GM18873 (cell line): Measurements from ENCODE around the gene FOSL2.
A peak's percentile ranks its signal among the peaks of the same experiment; 100 is the strongest.

Experiments
- ATAC-seq: cut with Tn5 transposase; IDR thresholded peaks from one replicate; pipeline ENCODE4 v1.9.1; 2021; ENCODE audit warnings: mild to moderate bottlenecking, moderate library complexity, moderate number of reproducible peaks; ENCODE audit not compliant: unreplicated experiment, low FRiP score

The FOSL2 gene

GRCh38 chr2:28392297-28393113, at the start of gene FOSL2:
TSS of gene FOSL2 (plus strand) at chr2:28392858. CDS start at chr2:28393721, 863 bp downstream.
- peak; percentile 77 for ATAC-seq

DNA sequence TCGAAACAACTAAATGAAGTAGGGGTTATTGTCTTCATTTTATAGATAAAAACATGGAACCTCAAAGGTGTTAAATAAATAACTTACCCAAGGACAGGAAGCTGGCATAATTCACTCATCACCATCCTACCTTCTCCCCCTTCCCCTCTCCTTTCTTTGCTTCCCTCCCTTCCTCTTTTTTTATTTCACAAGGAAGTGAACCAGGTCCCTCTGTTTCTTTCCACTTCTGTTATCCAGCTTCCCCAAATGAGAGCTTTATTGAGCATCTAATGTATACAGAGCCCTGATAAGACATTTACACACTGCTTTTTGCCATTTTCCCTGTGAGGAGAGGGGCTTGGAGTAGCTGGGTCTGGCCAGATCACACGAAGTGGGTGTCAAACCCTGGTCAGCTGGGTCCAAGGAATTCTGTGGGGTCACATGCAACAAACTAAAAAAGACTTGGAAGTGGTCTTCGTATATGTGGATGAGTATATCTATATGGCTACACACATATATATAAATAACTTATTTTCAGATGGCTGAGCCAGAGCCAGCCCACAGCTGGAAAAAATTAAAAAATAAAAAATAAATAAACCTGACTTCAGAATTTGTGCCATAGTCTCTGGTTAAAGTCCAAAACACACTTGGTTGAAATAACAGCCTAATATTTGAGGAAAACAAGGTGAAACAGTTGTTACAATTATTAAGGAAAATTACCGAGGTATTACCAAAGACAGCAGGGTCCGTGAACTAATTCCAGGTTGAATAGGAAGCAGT, 49.3 kb upstream of the FOSL2 start:
- no peak for ATAC-seq

- no peak for ATAC-seq
These were observed 48.5 kb upstream of the FOSL2 start for GRCh38 chr2:28343971-28344715.

GRCh38 chr2:28344756-28345373, 47.8 kb upstream of the FOSL2 start:
- no peak for ATAC-seq

GRCh38 chr2:28345619-28346018, 47.0 kb upstream of the FOSL2 start:
- ATAC-seq, result no peak

DNA sequence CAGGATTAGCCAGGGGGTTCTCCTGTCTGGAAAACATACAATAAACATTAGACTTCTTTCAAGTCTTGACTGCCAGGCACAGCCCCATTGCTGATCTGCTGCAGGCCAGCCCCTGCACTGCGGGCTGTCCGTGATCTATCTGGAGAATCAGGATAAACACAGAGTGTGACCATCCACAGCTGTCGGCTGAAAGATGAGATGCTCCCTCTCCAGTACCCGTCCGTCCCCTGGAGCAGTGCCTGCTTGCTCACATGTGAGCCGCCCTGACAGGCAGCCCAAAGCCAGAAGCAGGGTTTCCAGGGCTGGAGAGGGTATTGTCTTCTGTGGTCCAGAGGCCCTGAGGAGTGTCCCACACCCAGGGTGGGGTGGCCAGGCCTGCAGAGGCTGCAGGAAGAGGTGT, 46.1 kb upstream of the FOSL2 start:
- ATAC-seq, result no peak

- no peak for ATAC-seq
These were observed 45.5 kb upstream of the FOSL2 start for GRCh38 chr2:28347193-28347592.

GRCh38 chr2:28347596-28347995, 45.1 kb upstream of the FOSL2 start:
- no peak for ATAC-seq

- ATAC-seq, result no peak
These were observed 44.5 kb upstream of the FOSL2 start for GRCh38 chr2:28348149-28348567.

- no peak for ATAC-seq
These were observed 43.7 kb upstream of the FOSL2 start for GRCh38 chr2:28348921-28349320.

GRCh38 chr2:28349546-28350165, 43.0 kb upstream of the FOSL2 start:
- ATAC-seq, result no peak

DNA sequence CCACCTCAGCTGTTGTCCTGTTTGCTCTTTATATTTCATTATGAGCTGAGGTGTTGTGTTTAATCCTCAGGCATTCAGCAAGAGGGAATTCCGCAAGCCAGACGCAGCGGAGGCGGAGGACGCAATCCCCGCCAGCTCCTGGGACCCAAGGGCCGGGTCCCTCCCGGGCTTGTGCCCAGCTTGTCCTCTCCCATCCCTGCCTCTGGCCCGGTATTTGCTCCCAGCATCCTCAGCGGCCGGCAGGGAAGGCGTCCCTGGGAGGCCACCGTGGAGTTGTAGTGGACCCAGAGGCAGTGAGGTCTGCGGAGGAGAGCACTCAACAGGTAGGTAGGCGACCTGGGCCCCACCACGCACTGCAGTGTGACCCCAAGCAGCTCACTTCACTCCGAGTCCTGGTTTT, 42.5 kb upstream of the FOSL2 start:
- no peak for ATAC-seq

DNA sequence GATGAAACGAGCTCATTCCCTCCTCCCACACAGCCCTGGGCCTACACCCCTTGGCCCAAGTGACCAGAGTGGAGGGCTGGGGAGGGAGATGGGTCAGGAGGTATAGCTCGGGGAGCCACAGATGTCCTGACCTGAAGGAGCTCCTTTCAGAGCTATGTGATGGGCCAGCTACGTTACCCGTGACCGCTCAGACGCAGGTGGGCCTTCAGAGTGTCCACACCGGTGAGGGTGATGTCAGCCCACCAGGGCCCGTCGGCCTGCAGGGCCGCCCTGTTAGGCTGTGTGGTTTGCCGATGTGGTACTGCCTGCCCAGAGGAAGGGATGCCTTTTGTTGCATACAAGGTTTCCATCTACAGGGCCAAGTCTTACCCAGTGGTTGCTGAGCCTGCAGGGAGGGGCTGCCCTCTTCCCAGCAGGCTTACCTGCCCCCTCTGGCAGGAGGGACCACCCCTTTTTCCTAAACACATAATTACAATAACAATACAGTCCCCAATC, 41.8 kb upstream of the FOSL2 start:
- ATAC-seq, result no peak

- no peak for ATAC-seq
These were observed 41.0 kb upstream of the FOSL2 start for GRCh38 chr2:28351621-28352020.

GRCh38 chr2:28352104-28352503, 40.6 kb upstream of the FOSL2 start:
- no peak for ATAC-seq

DNA sequence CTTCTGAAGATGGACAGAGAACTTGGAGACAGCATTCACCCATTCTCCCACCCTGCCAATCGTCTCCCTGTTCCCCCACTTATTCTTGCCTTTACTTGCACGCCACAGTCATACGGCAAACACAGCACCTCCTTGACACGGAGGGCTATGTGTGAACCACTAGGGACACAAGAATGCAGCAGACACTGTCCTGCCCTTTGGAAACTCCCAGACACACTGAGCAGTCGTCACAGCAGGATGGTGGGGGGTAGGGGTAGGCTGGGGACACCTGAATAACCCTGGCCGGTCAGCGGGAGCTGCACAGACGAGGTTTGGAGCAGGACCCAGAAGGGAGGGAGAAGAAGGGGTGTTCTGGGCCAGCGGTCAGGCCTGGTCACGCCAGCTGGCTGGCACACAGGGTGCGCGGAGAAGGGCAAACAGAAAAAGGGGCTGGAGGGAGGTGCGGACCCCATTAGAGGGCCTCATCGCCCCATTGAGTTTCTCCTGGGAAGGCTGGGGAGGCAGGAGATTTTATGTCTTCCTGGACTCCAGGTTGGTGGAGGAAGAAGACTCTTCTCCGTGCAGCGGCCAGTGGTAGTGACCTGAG, 40.0 kb upstream of the FOSL2 start:
- no peak for ATAC-seq

DNA sequence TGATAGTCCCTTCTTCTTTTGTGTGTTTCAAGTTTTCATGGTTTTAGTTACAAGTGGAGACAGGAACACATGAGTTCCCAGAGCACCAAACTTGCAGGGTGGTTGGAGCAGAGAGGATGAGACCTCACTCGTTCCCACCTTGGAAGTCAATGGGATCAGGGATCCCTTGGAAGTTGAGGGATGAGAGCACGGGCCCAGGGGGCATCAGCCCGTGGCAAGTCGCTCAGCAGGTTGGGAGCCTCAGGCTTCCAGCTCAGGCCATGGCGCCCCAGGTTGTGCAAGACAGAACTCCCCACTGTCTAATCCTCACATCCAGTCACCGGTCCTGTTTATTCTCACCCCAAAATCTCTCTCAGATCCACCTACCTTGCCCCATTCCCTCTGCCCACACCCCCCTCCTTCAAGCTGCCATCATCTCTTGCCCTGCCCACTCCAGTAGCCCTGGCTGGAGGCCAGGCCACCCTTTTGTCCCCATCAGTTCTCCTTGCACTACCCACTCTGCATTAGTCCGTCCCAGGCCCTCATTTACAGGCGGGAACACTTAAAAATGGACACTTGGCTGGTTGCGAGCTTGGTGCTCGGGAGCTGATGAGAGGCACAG, 37.6 kb upstream of the FOSL2 start:
- no peak for ATAC-seq

- ATAC-seq, result no peak
These were observed 37.0 kb upstream of the FOSL2 start for GRCh38 chr2:28355521-28356094.
